T-helper 2 cell treated with Interferon-gamma antibody and Interleukin-4, amounts not matched to agents 100 ng/mL and 5 ng/mL, for 36 hours (primary cell): ENCODE measurements around the gene RBCK1. TPM values are rescaled to one million over a fixed set of nuclear protein-coding genes. Genes with fewer than 3 reads are reported as not detected.
"Not testable (repeated sequence)": the region's sequence is repeated elsewhere in the genome, so short reads cannot be mapped to it uniquely, and the experiment has no call there.

Source experiments
- intact Hi-C: fragments of 100-400 bp; cut with micrococcal nuclease; formaldehyde crosslinking; loops from one replicate; pipeline ENCODE4 v1.15.1; 2023
- total RNA-seq: library from RNA; stranded (reverse); gene quantifications from 2 replicates; pipeline ENCODE4 v1.2.3, GENCODE V29; 2022

The RBCK1 gene
- total RNA-seq, 1 donor from 2014 or later: 118 TPM

DNA sequence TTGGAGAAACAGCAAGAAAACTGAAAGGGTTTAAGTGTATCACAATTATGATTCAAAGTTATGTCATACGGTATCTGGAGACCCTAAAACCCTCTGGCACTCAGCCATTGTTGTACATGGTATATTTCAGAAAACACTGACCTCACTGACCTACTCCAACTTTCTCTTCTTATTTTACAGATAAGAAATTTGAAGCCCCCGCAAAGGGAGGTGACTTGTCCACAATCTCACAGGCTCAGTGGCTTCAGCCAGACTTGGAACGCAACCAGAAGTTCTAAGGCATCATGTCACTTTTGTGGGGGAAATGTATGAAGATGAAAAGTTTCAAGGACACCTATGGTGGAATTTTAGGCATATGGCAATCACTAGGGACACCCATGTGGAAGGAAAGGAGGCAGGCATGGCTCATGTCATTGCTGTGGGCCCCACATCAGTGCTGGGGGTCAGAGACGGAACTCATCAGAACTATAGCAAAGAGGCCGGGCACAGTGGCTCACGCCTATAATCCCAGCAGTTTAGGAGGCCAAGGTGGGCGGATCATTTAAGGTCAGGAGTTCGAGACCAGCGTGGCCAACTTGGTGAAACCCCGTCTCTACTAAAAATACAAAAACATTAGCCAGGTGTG, 32.7 kb upstream of the RBCK1 start:
- intact Hi-C loops: no loop called here

DNA sequence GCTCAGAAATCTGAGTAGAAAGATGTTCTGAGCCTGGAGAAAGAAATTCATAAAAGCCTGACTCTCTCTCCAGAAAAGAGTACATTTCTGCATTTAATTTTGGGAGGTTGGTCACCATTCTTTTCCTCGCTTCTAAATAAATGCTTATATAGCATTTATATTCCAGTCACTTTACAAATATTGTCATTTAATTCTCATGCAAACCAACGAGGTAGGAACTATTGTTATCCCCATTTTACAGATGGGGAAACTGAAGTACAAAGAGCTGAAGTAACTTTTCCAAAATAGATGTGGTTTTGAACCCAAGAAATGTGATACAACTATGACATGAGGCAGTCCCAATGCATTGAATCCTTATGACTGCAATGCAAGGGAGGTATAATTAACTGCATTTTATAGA, 32.0 kb upstream of the RBCK1 start:
- intact Hi-C loops: no loop called here

DNA sequence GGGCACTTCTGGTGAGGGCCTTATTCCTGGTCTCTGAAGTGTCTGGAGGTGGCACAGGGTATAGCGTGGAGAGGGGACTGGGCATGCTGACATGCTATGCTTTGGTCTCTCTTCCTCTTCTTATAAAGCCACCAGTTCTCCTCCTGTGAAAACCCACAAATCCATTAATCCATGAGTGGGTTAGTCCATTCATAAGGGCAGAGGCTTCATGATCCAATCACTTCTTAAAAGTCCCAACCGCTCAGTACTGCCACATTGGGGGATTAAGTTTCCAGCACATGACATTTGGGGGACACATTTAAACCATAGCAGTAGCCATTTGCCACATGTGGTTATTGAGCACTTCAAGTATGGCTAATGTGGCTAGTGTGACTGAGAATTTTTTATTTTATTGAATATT, 31.3 kb upstream of the RBCK1 start:
- intact Hi-C loops: no loop called here

DNA sequence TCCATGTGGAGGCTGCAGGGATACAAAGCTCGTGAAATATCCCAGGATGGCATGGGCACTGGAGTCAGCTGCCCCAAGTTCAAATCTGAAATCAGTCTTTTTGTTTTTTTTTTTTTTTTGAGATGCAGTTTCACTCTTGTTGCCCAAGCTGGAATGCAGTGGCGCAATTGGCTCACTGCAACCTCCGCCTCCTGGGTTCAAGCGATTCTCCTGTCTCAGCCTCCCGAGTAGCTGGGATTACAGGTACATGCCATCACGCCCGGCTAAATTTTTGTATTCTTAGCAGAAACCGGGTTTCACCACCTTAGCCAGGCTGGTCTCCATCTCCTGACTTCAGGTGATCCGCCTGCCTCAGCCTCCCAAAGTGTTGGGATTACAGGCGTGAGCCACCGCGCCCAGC, 30.5 kb upstream of the RBCK1 start:
- intact Hi-C loops: not testable (repeated sequence)

DNA sequence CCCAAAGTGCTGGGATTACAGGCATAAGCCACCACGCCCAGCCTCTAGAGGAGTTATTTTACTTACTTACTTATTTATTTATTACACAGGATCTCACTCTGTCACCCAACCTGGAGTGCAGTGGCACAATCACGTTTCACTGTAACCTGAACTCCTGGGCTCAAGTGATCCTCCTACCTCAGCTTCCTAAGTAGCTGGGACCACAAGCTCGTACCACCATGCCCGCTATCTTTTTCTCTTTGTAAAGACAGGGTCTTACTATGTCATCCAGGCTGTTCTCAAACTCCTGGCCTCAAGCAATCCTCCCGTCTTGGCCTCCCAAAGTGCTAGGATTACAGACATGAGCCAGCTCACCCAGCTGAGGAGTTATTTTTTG, 29.1 kb upstream of the RBCK1 start:
- intact Hi-C loops: no loop called here

DNA sequence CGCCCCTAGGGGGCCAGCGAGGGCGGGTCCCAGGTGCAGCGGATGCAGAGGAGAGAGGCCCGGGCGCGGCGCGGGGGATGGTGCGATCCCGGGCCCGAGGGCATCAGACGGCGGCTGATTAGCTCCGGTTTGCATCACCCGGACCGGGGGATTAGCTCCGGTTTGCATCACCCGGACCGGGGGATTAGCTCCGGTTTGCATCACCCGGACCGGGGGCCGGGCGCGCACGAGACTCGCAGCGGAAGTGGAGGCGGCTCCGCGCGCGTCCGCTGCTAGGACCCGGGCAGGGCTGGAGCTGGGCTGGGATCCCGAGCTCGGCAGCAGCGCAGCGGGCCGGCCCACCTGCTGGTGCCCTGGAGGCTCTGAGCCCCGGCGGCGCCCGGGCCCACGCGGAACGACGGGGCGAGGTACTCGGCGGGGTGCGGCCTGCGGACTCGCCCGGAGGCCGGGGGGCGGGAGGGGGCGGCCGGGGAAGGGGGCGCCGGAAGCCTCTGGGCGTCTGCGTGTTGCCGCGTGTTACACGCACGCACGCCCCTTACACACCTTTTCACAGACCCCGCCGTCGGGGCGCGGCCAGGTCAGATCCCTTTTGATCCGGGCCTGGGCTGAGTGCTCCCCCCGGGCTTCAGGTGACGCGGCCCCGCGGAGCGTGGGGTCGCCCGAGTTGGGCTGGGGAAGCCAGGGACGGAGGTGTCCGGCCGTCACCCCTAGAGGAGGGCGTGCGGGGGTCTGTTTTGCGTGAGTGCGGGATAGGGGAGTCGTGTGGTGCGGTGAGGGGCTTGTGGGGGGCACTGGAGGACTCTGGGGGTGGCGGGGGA, 27.1 kb upstream of the RBCK1 start:
- intact Hi-C loops: loop anchor here (1.0 to 2.0 kb wide), 4 partner anchors 14 to 162 kb away; partner anchors contain the start of genes CSNK2A1, RBCK1 and SOX12

DNA sequence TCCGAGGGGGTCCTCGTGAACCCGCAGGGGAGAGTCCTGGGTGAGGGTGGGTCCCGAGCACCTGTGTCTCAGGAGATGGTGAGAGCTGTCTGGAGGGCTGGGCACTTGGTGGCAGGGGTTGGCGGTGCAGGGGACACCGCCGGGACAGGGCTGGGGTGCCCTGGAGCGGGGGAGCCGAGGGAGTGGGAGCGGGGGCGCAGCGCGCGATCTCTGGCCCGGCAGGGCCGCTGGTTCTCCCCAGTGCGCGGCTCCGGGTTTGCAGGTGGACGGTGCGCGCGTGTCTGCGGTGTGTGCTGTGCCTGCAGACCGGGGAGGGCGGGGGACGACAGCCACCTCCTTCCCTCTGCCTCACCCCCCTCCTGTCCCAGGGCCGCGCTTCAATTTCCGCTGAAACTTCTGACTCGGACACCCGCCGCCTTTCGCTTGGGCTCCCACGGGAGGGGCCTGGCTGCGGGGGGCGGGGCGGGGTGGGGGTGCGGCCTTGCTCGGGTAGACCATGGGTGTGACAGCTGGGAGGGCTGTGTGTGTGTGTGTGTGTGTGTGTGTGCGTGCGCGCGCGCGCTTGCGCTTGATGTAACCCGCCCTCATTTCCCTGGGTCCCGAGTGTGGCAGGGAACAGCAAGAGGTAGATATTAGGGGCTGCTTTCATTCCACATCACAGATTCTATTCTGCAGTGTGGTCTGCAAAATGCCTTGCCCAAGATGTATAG, 26.4 kb upstream of the RBCK1 start:
- intact Hi-C loops: loop anchor here (1.0 to 2.0 kb wide), 4 partner anchors 15 to 162 kb away; partner anchors contain the start of genes CSNK2A1, RBCK1 and SOX12

DNA sequence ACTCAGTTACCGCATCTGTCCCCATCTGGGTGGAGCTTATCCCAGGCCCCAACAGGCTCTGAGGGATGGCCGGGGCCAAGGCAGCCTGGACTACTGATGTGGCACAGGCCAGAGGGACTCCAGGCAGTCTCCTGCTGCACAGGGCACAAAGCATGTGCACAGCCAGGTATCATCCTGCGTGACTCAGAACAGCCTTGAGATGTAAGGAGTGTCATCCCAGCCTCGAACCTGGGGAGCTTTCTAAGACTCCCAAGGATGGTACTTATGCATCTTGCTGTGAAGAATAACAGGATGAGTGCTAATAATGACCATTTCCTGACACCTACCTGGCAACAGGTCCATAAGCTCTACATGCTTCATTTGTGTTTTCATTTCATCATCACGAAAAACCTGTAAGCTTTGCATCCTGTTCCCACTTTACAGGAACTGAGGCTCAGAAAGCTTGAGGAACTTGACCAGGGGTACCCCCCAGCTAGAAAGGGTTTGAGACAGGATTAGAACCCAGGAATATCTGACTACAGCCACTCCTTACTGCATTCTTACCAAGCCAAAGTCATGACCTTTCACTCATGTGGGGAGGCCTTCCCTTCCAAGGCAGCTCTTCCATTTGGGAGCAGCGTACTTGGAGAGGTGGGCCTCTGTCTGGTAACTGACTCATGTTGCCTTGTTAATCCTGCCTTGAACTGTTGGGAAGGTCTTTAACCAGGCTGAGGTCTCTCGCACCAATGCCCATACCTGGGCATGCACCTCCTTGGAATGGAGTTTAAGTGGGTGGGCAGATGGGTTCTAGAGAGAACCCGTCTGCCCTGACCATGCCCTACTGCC, 25.6 kb upstream of the RBCK1 start:
- intact Hi-C loops: no loop called here

DNA sequence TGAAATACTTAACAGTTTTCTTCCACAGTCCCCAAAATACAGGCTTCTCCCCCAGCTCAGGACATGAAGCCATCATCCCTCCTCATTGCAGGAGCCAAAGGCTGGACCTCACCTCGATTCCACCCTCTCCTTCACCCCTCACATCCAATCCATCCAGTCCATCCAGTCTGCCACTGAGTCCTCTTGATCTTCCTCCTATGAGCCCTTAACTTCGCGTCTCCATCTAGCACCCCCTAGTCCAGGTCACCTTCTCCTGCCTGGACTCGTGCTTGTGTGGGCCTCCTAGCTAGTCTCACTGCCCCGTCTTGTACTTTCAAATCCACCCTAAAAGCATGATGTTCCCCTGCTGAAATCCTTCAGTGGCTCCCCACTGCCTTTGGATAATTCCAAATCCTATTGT, 24.2 kb upstream of the RBCK1 start:
- intact Hi-C loops: no loop called here

DNA sequence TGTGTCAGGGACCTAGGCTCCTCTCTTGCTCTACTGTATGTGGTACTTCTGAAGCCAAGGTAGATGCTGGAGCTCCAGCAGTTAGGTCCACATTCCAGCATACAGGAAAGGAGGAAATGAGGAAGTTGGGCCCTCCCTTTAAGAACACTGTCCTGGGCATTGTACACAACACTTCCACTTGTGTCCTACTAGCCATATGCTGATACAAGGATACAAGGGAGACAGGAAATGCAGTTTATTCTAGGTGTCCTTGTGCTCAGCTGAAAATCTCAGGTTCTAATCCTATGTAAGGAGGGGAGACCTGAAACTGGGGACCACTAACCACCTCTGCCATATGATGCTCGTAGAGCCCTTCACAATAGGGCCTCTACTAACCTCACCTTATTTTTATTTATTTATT, 23.4 kb upstream of the RBCK1 start:
- intact Hi-C loops: no loop called here

DNA sequence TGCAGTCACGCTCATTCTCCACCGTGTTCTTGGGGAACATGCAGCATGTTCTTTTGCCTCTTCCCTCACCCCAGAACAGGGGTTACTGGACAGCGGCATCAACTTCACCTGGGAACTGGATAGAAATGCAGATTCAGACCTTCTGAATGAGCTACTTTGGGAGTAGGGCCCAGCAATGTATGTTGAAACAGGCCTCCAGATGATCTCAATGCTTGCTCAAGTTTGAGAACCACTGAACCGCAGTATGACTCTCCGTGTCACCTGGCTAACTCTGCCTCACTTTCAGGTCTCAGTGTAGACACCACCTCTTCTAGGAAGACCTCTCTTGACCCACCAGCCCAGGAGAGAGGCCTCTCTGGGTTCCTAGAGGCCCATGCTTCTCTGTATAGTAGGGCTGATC, 22.7 kb upstream of the RBCK1 start:
- intact Hi-C loops: no loop called here

DNA sequence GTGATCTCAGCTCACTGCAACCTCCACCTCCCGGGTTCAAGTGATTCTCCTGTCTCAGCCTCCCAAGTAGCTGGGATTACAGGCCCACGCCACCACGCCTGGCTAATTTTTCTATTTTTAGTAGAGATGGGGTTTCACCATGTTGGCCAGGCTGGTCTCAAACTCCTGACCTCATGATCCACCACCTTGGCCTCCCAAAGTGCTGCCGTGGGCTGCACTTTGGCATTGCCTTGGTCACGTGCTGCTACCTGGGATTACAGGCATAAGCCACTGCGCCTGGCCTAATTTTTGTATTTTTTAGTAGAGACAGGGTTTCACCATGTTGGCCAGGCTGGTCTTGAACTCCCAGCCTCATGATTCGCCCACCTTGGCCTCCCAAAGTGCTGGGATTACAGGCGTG, 21.5 kb upstream of the RBCK1 start:
- intact Hi-C loops: not testable (repeated sequence)

DNA sequence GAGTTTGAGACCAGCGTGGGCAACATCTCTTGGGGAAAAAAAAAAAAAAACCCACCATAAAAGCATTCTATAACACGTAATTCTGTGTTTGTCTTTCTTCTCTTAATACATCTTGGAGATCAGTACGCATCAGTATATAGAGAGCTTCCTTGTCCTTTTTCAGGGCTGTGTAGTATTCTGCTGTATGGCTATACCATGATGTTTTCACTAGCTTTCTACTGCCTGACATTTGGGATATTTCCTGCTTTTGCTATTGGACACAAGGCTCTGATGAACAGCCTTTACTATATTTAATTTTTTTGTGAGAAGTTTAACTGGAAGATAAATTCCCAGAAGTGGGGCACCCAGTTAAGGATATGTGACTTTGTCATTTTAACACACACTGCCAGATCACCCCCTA, 20.6 kb upstream of the RBCK1 start:
- intact Hi-C loops: no loop called here

DNA sequence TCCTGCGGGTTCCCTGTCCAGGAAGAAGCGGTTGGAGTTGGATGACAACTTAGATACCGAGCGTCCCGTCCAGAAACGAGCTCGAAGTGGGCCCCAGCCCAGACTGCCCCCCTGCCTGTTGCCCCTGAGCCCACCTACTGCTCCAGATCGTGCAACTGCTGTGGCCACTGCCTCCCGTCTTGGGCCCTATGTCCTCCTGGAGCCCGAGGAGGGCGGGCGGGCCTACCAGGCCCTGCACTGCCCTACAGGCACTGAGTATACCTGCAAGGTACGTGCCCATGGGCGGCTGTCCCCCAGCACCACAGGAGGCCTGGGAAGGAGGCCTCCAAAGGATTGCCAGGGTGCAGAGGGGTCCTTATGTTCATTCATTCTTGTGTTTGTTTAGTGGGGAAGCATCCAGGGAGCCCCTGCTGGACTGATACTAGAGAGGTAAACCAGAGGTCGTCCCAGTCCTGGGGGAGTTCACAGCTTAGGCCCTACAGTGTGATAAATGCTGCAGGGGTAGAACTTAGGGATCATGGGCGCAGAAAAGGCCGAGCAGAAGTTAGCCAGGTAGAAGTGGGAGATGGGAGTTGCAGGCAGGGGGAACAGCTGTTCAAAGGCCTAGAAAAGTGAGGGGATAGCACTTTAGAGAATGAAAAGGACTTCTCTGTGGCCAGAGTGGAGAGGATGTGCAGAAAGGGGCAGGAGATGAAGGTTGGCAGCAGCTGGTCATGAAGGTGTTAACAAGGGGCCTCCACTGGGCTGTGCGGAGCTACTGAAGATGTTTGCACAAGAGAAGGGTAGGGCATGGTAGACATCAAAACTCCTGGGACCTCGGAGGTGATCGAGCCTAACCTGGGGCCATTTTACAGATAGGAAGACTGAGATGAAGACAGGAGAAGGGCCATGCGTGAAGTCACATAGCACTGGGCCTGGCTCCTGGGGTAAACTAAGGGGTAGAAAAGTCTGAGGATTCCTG, 19.8 kb upstream of the RBCK1 start:
- intact Hi-C loops: no loop called here

DNA sequence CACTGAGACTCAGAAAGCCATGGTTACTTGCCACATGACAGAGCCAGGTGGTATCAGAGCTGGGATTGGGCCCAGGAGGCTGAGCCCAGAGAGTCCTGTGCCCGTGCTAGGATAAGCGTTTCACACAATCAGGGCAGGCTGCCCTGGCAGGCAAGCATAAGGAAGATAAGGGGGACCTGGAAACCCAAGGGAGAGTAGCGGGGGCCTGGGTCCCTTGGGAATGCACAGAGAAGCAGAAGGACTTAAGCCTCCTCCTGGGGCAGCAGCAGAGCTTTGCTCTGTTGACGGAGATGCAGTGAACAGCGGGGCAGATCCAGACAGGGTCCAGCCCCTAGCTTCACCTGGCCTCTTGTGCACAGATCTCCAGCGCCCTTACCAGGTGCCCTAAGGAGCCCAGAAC, 18.9 kb upstream of the RBCK1 start:
- intact Hi-C loops: no loop called here

DNA sequence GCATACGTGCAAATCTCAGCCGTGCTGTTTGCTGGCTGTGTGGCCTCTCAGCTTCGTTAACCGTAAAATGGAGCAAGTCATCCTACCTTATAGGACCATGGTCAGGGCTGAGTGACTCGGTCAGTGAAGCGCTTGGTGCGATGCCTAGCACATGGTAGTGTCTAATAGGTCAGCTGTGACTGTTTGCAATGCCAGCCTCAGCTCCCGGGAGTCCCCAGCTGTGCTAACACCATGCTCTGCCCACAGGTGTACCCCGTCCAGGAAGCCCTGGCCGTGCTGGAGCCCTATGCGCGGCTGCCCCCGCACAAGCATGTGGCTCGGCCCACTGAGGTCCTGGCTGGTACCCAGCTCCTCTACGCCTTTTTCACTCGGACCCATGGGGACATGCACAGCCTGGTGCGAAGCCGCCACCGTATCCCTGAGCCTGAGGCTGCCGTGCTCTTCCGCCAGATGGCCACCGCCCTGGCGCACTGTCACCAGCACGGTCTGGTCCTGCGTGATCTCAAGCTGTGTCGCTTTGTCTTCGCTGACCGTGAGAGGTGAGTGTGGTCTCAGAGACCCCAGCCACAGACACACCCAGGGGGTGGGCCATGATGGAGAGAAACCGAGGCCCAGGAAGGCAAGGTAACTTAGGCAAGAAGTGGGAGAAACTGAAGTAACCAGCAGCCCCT, 16.9 kb upstream of the RBCK1 start:
- intact Hi-C loops: no loop called here

DNA sequence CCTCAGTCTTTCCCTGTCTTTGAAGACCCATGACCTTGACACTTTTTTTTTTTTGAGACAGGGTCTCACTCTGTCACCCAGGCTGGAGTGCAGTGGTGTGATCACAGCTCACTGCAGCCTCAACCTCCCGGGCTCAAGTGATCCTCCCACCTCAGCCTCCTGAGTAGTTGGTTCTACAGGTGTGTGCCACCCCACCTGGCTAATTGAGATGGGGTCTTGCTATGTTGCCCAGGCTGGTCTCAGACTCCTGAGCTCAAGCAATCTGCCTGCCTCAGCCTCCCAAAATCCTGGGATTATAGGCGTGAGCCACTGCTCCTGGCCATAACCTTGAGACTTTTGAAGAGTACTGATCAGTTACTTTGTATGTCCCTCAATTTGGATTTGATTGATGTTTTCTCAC, 14.8 kb upstream of the RBCK1 start:
- intact Hi-C loops: not testable (repeated sequence)

DNA sequence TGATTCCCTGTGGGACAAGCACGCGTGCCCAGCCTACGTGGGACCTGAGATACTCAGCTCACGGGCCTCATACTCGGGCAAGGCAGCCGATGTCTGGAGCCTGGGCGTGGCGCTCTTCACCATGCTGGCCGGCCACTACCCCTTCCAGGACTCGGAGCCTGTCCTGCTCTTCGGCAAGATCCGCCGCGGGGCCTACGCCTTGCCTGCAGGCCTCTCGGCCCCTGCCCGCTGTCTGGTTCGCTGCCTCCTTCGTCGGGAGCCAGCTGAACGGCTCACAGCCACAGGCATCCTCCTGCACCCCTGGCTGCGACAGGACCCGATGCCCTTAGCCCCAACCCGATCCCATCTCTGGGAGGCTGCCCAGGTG, 11.9 kb upstream of the RBCK1 start:
- intact Hi-C loops: no loop called here

DNA sequence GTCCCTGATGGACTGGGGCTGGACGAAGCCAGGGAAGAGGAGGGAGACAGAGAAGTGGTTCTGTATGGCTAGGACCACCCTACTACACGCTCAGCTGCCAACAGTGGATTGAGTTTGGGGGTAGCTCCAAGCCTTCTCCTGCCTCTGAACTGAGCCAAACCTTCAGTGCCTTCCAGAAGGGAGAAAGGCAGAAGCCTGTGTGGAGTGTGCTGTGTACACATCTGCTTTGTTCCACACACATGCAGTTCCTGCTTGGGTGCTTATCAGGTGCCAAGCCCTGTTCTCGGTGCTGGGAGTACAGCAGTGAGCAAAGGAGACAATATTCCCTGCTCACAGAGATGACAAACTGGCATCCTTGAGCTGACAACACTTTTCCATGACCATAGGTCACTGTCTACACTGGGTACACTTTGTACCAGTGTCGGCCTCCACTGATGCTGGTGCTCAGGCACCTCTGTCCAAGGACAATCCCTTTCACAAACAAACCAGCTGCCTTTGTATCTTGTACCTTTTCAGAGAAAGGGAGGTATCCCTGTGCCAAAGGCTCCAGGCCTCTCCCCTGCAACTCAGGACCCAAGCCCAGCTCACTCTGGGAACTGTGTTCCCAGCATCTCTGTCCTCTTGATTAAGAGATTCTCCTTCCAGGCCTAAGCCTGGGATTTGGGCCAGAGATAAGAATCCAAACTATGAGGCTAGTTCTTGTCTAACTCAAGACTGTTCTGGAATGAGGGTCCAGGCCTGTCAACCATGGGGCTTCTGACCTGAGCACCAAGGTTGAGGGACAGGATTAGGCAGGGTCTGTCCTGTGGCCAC, 11.3 kb upstream of the RBCK1 start:
- intact Hi-C loops: no loop called here
